Measurements from ENCODE around the gene APOL5. TPM values are rescaled to one million over a fixed set of nuclear protein-coding genes. Genes with fewer than 3 reads are reported as not detected.
A peak's percentile ranks its signal among the peaks of the same experiment; 100 is the strongest.
"Not testable (repeated sequence)": the region's sequence is repeated elsewhere in the genome, so short reads cannot be mapped to it uniquely, and the experiment has no call there.

Gene APOL5
- total RNA-seq, 2 experiments from 2014 or later: not detected

- Mint-ChIP-seq H3K9me3 (ENCODE audit: low read depth) (peaks cover 2% of the 10 kb centered on the region), H3K27me3 (peaks cover 3% of the 10 kb centered on the region), H3K4me1 (no peaks in the 10 kb centered on the region), H3K27ac (no peak overlapping the region), H3K4me3 (no peak overlapping the region), H3K36me3 (no peaks in the 10 kb centered on the region)
- DNase-seq (no peak), ATAC-seq (no peak)
- CTCF ChIA-PET: interaction anchor here (1.0 to 1.2 kb wide), 2 partner anchors 12 to 63 kb away, joined by 3 read pairs; no protein-coding TSS in a partner anchor
Measured at GRCh38 chr22:35690001-35690400, 27.7 kb upstream of the APOL5 start.

- no peaks in the 10 kb centered on the region for H3K9me3 Mint-ChIP-seq (ENCODE audit: low read depth)
- H3K27me3 Mint-ChIP-seq: no peaks in the 10 kb centered on the region
- no peaks in the 10 kb centered on the region for H3K4me1 Mint-ChIP-seq
- H3K36me3 Mint-ChIP-seq: no peaks in the 10 kb centered on the region
- no peak overlapping the region for H3K27ac Mint-ChIP-seq
- CTCF ChIA-PET: no interaction called here
- H3K4me3 Mint-ChIP-seq: no peak overlapping the region
- no peak for DNase-seq
- ATAC-seq: no peak
Measured at GRCh38 chr22:35695202-35695601, 22.5 kb upstream of the APOL5 start.

- peak; percentile 47 for ATAC-seq
- CTCF ChIA-PET: no interaction called here
- peak; percentile 64 for DNase-seq
- H3K27me3 Mint-ChIP-seq: no peaks in the 10 kb centered on the region
- no peak overlapping the region for H3K27ac Mint-ChIP-seq
- H3K36me3 Mint-ChIP-seq: no peaks in the 10 kb centered on the region
- H3K9me3 Mint-ChIP-seq (ENCODE audit: low read depth): no peaks in the 10 kb centered on the region
- no peaks in the 10 kb centered on the region for H3K4me1 Mint-ChIP-seq
- H3K4me3 Mint-ChIP-seq: no peak overlapping the region
Measured at GRCh38 chr22:35697142-35697541, 20.5 kb upstream of the APOL5 start.

- H3K4me3 Mint-ChIP-seq; H3K4me1 Mint-ChIP-seq; CTCF ChIA-PET; H3K27ac Mint-ChIP-seq; H3K9me3 Mint-ChIP-seq (ENCODE audit: low read depth); ATAC-seq; H3K36me3 Mint-ChIP-seq; H3K27me3 Mint-ChIP-seq: not testable (repeated sequence)
- peak; percentile 29 for DNase-seq
Measured at GRCh38 chr22:35699852-35700251, 17.8 kb upstream of the APOL5 start.

- Mint-ChIP-seq H3K4me1 (no peaks in the 10 kb centered on the region), H3K9me3 (ENCODE audit: low read depth) (no peaks in the 10 kb centered on the region), H3K4me3 (no peak overlapping the region), H3K36me3 (no peaks in the 10 kb centered on the region), H3K27ac (no peak overlapping the region), H3K27me3 (no peaks in the 10 kb centered on the region)
- CTCF ChIA-PET: no interaction called here
- DNase-seq (no peak), ATAC-seq (no peak)
Measured at GRCh38 chr22:35703861-35704584, 13.6 kb upstream of the APOL5 start.

GRCh38 chr22:35705141-35705540 lies 12.5 kb upstream of the APOL5 start:
- CTCF ChIA-PET: no interaction called here
- no peaks in the 10 kb centered on the region for H3K36me3 Mint-ChIP-seq
- ATAC-seq (no peak), DNase-seq (no peak)
- H3K27me3 Mint-ChIP-seq: peaks cover 3% of the 10 kb centered on the region
- H3K4me1 Mint-ChIP-seq: no peaks in the 10 kb centered on the region
- H3K9me3 Mint-ChIP-seq (ENCODE audit: low read depth): no peaks in the 10 kb centered on the region
- H3K27ac Mint-ChIP-seq: no peak overlapping the region
- no peak overlapping the region for H3K4me3 Mint-ChIP-seq

GRCh38 chr22:35708453-35708852 lies 9.2 kb upstream of the APOL5 start:
- DNase-seq (no peak), ATAC-seq (no peak)
- CTCF ChIA-PET: no interaction called here
- H3K36me3 Mint-ChIP-seq: no peaks in the 10 kb centered on the region
- H3K4me1 Mint-ChIP-seq: no peaks in the 10 kb centered on the region
- H3K9me3 Mint-ChIP-seq (ENCODE audit: low read depth): peaks cover 3% of the 10 kb centered on the region
- H3K4me3 Mint-ChIP-seq: no peak overlapping the region
- no peak overlapping the region for H3K27ac Mint-ChIP-seq
- peaks cover 5% of the 10 kb centered on the region for H3K27me3 Mint-ChIP-seq

- Mint-ChIP-seq H3K36me3 (no peaks in the 10 kb centered on the region), H3K27me3 (peaks cover 5% of the 10 kb centered on the region), H3K4me1 (no peaks in the 10 kb centered on the region), H3K27ac (no peak overlapping the region), H3K4me3 (no peak overlapping the region), H3K9me3 (ENCODE audit: low read depth) (peaks cover 3% of the 10 kb centered on the region)
- CTCF ChIA-PET: no interaction called here
- DNase-seq (no peak), ATAC-seq (no peak)
Measured at GRCh38 chr22:35708917-35709316, 8.8 kb upstream of the APOL5 start.

GRCh38 chr22:35711336-35711735 lies 6.3 kb upstream of the APOL5 start:
- Mint-ChIP-seq H3K4me3 (no peak overlapping the region), H3K4me1 (no peaks in the 10 kb centered on the region), H3K27ac (no peak overlapping the region), H3K36me3 (no peaks in the 10 kb centered on the region), H3K9me3 (ENCODE audit: low read depth) (peaks cover 3% of the 10 kb centered on the region), H3K27me3 (peaks cover 8% of the 10 kb centered on the region)
- ATAC-seq (no peak), DNase-seq (no peak)
- CTCF ChIA-PET: no interaction called here

- DNase-seq (no peak), ATAC-seq (no peak)
- Mint-ChIP-seq H3K4me3 (no peak overlapping the region), H3K9me3 (ENCODE audit: low read depth) (peaks cover 3% of the 10 kb centered on the region), H3K36me3 (no peaks in the 10 kb centered on the region), H3K27me3 (peaks cover 8% of the 10 kb centered on the region), H3K4me1 (no peaks in the 10 kb centered on the region), H3K27ac (no peak overlapping the region)
- CTCF ChIA-PET: no interaction called here
Measured at GRCh38 chr22:35712672-35713071, 5.0 kb upstream of the APOL5 start.

GRCh38 chr22:35719212-35719875 lies 1.7 kb downstream of the APOL5 start:
- H3K27me3 Mint-ChIP-seq: peaks cover 3% of the 10 kb centered on the region
- H3K9me3 Mint-ChIP-seq (ENCODE audit: low read depth): no peaks in the 10 kb centered on the region
- no peaks in the 10 kb centered on the region for H3K4me1 Mint-ChIP-seq
- DNase-seq: no peak
- no peak for ATAC-seq
- no peaks in the 10 kb centered on the region for H3K36me3 Mint-ChIP-seq
- H3K27ac Mint-ChIP-seq: no peak overlapping the region
- CTCF ChIA-PET: no interaction called here
- no peak overlapping the region for H3K4me3 Mint-ChIP-seq

GRCh38 chr22:35721960-35722359 lies 4.3 kb downstream of the APOL5 start:
- CTCF ChIA-PET: no interaction called here
- no peaks in the 10 kb centered on the region for H3K4me1 Mint-ChIP-seq
- H3K9me3 Mint-ChIP-seq (ENCODE audit: low read depth): no peaks in the 10 kb centered on the region
- ATAC-seq (no peak), DNase-seq (no peak)
- no peaks in the 10 kb centered on the region for H3K27me3 Mint-ChIP-seq
- no peaks in the 10 kb centered on the region for H3K36me3 Mint-ChIP-seq
- no peak overlapping the region for H3K4me3 Mint-ChIP-seq
- H3K27ac Mint-ChIP-seq: no peak overlapping the region

- no peaks in the 10 kb centered on the region for H3K27me3 Mint-ChIP-seq
- no peaks in the 10 kb centered on the region for H3K36me3 Mint-ChIP-seq
- H3K4me1 Mint-ChIP-seq: no peaks in the 10 kb centered on the region
- no peak overlapping the region for H3K4me3 Mint-ChIP-seq
- ATAC-seq (no peak), DNase-seq (no peak)
- H3K27ac Mint-ChIP-seq: no peak overlapping the region
- H3K9me3 Mint-ChIP-seq (ENCODE audit: low read depth): no peaks in the 10 kb centered on the region
- CTCF ChIA-PET: no interaction called here
Measured at GRCh38 chr22:35725521-35725920, 7.8 kb downstream of the APOL5 start.

GRCh38 chr22:35726398-35726797 lies 8.7 kb downstream of the APOL5 start:
- ATAC-seq (no peak), DNase-seq (no peak)
- Mint-ChIP-seq H3K27me3 (no peaks in the 10 kb centered on the region), H3K4me3 (no peak overlapping the region), H3K9me3 (ENCODE audit: low read depth) (no peaks in the 10 kb centered on the region), H3K36me3 (no peaks in the 10 kb centered on the region), H3K27ac (no peak overlapping the region), H3K4me1 (no peaks in the 10 kb centered on the region)
- CTCF ChIA-PET: no interaction called here

Data from activated CD8-positive, alpha-beta memory T cell treated with anti-CD3 and anti-CD28 coated beads, Interleukin-2, amount 10 ng/mL, durations not matched to agents 7 days and 5 days (primary cell).